ENCODE data around the gene SDHA.
"Not testable (repeated sequence)": the region's sequence is repeated elsewhere in the genome, so short reads cannot be mapped to it uniquely, and the experiment has no call there.

SDHA gene

DNA sequence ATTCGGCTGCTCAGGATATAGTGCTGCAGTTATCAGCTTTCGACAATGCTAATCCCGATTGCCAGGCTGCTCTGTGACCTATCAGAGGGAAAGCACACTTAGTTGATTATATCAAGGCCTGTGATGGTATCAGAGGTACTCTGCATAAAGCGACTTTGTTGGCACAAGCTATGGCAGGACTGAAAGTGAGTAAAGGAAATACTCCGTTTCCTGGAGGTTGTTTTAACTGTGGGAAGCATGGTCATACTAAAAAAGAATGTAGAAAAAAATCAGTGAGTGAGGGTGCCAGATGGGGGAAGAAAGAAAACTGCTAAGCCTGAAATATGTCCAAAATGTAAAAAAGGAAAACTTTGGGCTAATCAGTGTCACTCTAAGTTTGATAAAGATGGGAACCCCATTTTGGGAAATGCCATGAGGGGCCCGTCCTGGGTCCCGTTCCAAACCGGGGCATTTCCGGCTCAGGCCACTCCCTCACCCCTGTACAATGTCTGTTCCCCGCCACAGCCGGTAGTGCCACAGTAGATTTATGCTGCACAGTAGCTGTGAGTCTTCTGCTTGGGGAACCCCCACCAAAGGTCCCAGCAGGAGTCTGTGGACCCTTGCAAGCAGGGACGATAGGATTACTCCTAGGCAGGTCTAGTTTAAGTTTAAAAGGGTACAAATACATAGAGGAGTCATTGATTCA lies 25.7 kb downstream of the SDHA start:
- DNase-seq (ENCODE audit: low read depth); H3K4me3 ChIP-seq (ENCODE audit: low read depth, low read length): not testable (repeated sequence)

DNA sequence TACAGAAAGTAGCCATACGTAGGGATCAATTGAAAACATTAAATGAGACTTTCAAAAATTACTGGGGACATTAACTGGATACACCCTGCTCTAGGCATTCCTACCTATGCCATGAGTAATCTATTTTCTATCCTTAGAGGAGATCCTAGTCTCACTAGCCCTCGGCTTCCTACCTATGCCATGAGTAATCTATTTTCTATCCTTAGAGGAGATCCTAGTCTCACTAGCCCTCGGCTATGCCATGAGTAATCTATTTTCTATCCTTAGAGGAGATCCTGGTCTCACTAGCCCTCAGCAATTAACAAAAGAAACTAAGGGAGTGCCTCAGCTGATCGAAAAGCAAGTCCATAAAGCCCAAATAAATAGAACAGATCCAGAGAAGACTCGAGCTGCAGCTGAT lies 27.6 kb downstream of the SDHA start:
- H3K4me3 ChIP-seq (ENCODE audit: low read depth, low read length); DNase-seq (ENCODE audit: low read depth): not testable (repeated sequence)

DNA sequence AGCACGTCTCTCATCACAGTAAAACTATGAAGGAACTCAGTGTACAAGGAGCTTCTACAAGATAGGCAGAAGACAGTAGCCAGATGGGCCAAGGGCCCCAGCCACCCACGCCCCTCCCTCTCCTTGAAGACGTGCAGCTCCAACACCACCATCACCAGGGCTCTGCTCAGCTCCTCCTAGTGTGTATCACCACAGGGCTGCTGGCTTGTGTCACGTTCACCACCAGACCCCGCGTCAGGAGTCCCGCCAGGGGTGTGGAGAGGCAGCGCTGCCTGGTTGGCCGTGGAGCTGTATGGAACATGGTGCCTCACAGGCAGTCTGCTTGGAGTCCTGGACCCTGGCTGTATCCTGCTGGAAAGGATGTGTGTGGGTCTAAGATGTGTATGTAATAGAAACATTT lies 32.3 kb downstream of the SDHA start:
- H3K4me3 ChIP-seq (ENCODE audit: low read depth, low read length); DNase-seq (ENCODE audit: low read depth): not testable (repeated sequence)

DNA sequence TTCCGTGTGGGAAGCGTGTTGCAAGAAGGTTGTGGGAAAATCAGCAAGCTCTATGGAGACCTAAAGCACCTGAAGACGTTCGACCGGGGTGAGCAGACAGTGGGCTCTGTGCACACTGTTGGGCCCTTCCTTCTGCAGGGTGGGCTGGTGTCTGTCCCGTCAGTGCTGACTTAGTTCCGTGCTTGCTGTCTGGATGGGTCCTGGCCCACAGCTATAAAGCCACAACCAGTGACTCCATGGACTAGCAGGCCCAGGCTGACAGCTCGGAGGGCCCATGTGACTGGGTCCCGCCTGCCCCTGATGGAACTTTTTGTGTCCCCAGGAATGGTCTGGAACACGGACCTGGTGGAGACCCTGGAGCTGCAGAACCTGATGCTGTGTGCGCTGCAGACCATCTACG lies 32.9 kb downstream of the SDHA start:
- not testable (repeated sequence) for DNase-seq (ENCODE audit: low read depth); H3K4me3 ChIP-seq (ENCODE audit: low read depth, low read length)

DNA sequence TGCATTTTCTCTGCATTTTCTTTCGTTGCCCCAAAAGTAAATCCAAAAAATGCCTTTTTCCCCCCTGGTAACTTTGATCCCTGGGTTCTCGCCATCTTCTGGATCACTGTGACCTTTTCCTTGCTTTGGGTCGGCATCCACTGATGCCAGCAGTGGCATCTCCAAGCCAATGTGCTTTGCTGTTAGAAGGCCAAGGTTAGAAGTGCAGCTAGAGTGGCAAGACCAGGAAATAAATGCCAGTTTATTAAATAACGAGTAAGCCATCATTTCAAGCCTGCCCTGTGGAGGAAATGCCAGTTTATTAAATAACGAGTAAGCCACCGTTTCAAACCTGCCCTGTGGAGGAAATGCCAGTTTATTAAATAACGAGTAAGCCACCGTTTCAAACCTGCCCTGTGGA lies 33.4 kb downstream of the SDHA start:
- DNase-seq (ENCODE audit: low read depth); H3K4me3 ChIP-seq (ENCODE audit: low read depth, low read length): not testable (repeated sequence)

DNA sequence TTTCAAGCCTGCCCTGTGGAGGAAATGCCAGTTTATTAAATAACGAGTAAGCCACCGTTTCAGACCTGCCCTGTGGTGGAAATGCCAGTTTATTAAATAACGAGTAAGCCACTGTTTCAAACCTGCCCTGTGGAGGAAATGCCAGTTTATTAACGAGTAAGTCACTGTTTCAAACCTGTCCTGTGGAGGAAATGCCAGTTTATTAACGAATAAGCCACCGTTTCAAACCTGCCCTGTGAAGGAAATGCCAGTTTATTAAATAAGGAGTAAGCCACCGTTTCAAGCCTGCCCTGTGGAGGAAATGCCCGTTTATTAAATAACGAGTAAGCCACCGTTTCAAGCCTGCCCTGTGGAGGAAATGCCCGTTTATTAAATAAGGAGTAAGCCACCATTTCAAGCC lies 33.9 kb downstream of the SDHA start:
- not testable (repeated sequence) for DNase-seq (ENCODE audit: low read depth); H3K4me3 ChIP-seq (ENCODE audit: low read depth, low read length)

DNA sequence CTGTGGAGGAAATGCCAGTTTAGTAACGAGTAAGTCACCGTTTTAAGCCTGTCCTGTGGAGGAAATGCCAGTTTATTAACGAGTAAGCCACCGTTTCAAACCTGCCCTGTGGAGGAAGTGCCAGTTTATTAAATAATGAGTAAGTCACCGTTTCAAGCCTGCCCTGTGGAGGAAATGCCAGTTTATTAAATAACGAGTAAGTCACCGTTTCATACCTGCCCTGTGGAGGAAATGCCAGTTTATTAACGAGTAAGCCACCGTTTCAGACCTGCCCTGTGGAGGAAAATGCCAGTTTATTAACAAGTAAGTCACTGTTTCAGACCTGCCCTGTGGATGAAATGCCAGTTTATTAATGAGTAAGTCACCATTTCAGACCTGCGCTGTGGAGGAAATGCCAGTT lies 34.4 kb downstream of the SDHA start:
- no peak overlapping the region for H3K4me3 ChIP-seq (ENCODE audit: low read depth, low read length)

DNA sequence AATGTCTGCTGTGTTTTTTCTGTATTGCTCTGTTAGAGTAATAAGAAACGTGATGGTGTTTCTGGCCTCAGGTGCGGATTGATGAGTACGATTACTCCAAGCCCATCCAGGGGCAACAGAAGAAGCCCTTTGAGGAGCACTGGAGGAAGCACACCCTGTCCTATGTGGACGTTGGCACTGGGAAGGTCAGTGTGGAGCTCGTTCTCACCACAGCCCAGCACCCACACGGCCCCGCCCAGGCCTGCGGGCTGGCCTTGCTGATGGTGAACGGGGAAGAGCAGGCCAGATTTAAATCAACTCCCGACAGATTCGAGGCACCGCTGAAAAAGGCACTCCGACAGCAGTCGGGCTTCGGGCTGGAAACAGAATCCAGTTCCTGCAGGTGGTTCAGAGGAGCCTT lies 36.2 kb downstream of the SDHA start:
- DNase-seq (ENCODE audit: low read depth); H3K4me3 ChIP-seq (ENCODE audit: low read depth, low read length): not testable (repeated sequence)

More for the DNA sequence above, 34.4 kb downstream of the SDHA start:
- no peak for DNase-seq (ENCODE audit: low read depth)

DNA sequence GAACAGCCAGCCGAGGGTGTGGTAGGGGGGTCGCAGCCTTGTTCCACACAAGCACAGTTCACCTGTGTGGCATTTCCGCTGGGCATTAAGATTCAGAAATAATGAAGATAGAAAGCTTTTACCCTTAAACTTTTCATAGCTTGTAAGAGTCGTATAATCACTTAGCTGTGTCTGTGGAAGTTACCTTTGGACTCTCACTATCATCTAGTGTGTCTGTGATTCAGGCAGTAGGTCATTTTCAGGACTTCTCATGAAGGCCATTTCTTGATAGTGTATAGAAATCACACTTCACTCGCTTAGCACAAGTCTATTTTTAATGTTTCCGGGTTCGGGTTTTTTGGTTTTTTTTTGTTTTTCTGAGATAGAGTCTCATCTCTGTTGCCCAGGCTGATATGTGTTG lies 37.0 kb downstream of the SDHA start:
- not testable (repeated sequence) for H3K4me3 ChIP-seq (ENCODE audit: low read depth, low read length); DNase-seq (ENCODE audit: low read depth)

DNA sequence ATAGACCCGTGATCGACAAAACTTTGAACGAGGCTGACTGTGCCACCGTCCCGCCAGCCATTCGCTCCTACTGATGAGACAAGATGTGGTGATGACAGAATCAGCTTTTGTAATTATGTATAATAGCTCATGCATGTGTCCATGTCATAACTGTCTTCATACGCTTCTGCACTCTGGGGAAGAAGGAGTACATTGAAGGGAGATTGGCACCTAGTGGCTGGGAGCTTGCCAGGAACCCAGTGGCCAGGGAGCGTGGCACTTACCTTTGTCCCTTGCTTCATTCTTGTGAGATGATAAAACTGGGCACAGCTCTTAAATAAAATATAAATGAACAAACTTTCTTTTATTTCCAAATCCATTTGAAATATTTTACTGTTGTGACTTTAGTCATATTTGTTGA lies 38.2 kb downstream of the SDHA start:
- not testable (repeated sequence) for DNase-seq (ENCODE audit: low read depth); H3K4me3 ChIP-seq (ENCODE audit: low read depth, low read length)

DNA sequence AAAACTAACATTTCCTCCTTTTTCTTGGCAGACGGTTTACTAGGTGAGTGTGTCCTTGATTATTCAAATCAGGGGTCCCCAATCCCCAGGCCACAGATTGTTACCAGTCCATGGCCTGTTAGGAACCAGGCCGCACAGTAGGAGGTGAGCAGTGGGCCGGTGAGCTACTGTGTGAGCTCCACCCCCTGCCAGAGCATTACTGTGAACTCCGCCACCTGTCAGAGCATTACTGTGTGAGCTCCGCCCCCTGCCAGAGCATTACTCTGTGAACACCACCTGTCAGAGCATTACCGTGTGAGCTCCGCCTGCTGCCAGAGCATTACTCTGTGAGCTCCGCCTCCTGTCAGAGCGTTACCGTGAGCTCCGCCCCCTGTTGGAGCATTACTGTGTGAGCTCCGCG lies 39.0 kb downstream of the SDHA start:
- no peak for DNase-seq (ENCODE audit: low read depth)
- H3K4me3 ChIP-seq (ENCODE audit: low read depth, low read length): no peak overlapping the region

DNA sequence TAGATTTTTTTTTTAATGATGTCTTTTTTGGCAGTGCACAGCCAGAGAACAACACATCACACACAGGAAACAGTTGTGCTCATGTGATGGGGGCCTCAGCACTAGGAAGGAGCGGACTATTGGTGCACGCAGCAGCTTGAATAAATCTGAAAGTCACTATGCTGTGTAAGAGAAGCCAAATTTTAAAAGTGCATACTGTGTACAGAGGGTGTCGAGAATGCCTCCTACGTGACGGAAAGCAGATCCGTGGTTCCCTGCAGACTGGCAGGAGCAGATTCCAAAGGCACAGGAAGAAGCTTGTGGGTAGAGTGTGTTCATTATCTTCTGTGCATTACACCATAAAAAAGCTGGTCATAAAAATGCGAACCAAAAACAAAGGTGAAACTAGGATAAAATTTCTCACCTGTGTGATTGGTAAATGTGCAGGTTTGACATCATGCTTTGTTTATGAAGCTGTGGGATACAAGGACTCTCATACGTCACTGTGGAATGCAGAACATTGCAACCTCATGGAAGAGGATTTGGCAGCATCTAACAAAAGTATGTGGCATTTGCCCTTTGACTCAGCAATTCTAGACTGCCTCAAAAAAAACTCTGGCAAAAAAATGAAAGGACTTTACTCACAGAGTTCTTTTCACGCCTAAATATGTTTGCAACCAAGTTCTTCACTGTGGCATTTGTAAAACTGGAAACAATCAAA lies 45.3 kb downstream of the SDHA start:
- not testable (repeated sequence) for H3K4me3 ChIP-seq (ENCODE audit: low read depth, low read length)
- peak; percentile 95 for DNase-seq (ENCODE audit: low read depth)

DNA sequence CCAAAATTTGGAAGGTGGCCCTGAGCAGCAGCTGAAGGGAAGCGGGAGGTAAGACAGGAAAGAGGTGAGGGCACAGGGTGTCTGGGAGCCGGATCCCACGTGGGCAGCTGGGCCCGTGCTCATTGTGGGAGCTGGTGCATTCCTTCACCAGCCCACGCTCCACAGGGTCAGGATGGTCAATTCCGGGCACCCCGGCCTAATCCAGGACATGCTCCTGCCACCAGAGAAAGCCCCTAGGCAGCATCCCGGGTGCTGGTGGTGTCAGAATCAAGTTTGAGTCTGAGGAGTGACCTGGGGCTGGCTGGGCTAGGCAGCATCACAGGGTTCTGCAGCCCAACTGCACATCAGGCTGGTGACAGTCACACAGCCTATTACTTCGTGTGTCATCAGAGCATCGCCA lies 46.2 kb downstream of the SDHA start:
- DNase-seq (ENCODE audit: low read depth): no peak
- H3K4me3 ChIP-seq (ENCODE audit: low read depth, low read length): no peak overlapping the region

DNA sequence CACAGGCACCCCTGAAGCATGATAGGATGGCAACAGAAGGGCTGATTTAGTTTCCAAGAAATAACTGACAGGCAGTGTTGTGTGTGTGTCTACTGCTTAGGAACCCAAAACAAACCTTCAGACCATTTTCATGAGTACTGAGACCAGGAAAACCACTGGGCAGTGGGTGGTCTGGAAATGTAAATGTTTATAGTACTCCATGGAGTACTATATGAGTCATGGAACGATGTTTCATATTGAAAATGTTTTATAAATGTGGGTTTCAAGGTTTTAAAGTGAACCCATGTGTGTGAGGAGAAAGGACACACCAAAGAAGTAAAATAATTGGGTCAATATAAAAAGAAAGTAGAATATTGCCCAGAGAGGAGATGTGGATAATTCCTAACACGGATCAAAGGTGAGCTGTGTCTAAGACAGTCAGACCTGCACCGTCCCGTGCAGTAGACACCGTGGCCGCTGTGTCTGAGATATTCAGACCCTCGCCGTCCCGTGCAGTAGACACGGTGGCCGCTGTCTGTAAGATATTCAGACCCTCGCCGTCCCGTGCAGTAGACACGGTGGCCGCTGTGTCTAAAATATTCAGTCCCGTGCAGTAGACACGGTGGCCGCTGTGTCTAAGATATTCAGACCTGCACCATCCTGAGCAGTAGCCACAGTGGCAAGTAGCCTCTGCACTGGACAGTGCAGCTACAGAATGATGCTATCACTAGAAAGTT lies 48.3 kb downstream of the SDHA start:
- DNase-seq (ENCODE audit: low read depth): peak; percentile 32
- H3K4me3 ChIP-seq (ENCODE audit: low read depth, low read length): not testable (repeated sequence)

DNA sequence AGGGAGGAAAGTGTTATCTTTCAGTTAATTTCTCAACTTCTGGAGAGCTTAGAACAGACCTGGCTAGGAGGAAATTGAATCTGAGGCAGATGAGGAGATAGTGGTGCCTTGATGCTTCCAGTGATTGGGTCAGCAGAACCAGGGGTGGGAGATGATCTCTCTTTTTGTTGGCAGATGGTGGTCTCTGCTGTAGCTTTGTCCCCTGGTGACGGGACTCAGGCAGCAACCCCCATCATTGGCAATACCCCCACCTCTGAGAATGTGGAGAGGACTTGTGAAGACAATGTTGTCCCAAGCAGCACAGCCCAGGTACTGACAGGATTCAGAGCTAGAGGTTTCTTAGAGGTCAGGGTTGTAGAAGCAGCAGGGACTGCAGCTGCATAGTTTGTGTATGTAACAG lies 49.6 kb downstream of the SDHA start:
- no peak overlapping the region for H3K4me3 ChIP-seq (ENCODE audit: low read depth, low read length)
- DNase-seq (ENCODE audit: low read depth): no peak

DNA sequence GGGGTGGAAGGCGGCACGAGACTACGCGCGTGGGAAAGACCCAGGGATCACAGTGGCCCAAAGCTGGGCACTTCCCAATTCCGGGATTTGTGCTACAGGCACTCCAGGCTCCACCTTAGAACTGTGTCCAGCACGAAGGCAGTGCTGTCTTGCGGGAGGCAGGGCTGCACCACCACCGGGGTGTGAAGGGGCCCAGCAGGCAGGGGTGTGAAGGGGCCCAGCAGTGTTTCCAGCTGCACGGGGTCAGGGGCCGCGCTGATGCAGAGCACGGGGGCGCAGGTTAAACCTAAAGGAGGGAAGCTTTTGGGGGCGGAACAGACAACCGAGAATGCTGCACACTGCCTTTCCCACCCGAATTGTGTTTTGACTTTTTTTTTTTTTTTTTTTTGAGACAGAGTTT lies 52.2 kb downstream of the SDHA start:
- no peak for DNase-seq (ENCODE audit: low read depth)
- H3K4me3 ChIP-seq (ENCODE audit: low read depth, low read length): peak overlapping the region; percentile 85

DNA sequence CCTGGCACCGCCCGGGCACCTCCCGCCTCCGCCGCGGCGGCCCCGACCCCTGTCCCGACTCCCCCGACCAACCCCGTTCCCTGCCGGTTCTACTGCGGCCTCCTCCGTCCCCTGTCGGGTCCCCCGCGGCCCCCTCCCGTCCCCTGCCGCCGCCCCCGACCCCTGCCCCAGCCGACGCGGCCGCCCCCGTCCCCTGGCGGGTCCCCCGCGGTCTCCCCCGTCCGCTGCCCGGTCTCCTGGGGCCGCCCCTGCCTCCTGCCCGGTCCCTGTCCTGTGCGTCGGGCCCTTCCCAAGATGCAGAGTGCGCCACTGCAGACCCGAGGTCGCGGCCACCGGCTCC lies 53.7 kb downstream of the SDHA start:
- not testable (repeated sequence) for DNase-seq (ENCODE audit: low read depth)

DNA sequence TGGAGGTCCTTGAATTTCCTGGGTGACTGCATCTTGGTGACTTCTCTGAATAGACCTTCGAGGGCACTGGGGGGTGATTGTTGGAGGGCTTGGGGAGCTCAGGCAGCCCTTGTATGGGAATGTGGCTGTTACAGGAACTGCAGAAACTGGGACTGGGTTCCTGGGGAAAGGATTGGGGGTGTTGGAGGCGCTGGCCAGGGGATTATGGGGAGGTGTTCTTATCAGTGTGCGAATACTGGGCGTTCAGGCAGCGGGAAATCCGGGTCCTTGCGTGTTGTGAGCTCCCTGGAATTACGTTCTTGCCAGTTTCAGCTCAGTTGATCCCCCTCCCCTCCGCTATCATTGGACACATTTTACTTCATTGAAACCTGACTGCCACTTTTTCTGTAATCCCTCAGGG lies 55.0 kb downstream of the SDHA start:
- peak overlapping the region; percentile 85 for H3K4me3 ChIP-seq (ENCODE audit: low read depth, low read length)

More for the DNA sequence above, 53.7 kb downstream of the SDHA start:
- peak overlapping the region; percentile 85 for H3K4me3 ChIP-seq (ENCODE audit: low read depth, low read length)

DNA sequence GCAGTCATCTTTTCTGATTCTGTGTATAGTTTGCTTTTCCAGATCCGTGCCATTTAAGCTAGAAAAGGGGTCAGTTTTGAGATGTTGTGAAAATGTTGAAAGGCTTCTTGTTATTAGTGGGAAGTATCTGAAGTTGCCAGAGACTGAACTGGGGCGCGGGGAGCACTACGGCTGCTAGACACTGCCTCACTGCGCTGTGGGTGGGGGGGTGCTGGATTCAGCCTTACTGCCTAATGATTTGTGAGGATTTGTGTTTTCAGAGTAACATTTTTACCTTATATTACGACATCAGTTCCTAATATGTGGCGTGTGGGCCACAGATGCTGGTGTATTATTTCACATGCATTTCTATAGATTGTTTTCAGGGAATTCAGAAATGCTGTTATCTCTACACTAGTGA lies 55.4 kb downstream of the SDHA start:
- DNase-seq (ENCODE audit: low read depth); H3K4me3 ChIP-seq (ENCODE audit: low read depth, low read length): not testable (repeated sequence)

More for the DNA sequence above, 55.0 kb downstream of the SDHA start:
- DNase-seq (ENCODE audit: low read depth): not testable (repeated sequence)

DNA sequence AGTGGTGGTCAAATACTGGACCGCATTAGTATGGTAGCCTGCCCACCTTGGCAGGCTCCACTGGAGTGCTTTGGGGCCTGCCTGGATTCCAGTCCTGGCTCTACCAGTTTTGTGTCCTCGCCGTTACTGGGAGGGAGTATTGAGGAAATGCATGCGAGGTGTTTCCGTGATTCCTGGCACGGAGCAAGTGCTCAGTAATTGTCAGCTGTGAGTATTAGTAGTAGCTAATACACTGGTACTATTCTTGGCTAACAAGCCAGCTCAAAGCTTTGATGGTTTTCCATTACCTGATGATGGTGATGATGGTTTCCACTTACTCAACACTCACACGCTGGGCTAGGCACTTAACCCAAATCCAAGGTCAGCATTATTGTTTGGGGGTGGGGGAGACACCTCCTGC lies 56.2 kb downstream of the SDHA start:
- DNase-seq (ENCODE audit: low read depth); H3K4me3 ChIP-seq (ENCODE audit: low read depth, low read length): not testable (repeated sequence)

DNA sequence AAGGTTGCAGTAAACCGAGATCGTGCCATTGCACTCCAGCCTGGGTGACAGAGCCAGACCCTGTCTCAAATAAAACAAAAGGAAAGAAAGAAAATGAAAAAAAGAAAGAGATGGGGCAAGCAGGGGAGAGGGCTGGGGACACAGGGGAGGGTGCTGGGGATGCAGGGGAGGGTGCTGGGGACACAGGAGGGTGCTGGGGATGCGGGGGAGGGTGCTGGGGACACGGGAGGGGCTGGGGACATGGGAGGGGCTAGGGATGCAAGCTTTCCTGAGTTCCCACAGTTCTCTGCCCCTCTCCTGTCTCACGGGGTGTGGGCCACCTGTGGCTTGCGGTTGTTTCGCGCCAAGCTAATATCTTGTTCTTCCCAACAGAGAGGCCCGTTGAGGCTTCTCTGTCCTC lies 60.5 kb downstream of the SDHA start:
- no peak overlapping the region for H3K4me3 ChIP-seq (ENCODE audit: low read depth, low read length)
- DNase-seq (ENCODE audit: low read depth): no peak

Measured in skeletal muscle cell (primary cell).